HEK293T (cell line): ENCODE measurements around the gene CTDP1.

Experiments used
- CTCF ChIA-PET: fragments of 350-600 bp; formaldehyde crosslinking; extraction: SDS; loops from one replicate; lab custom pipeline; 2021; ENCODE audit warnings: antibody characterized with exemption, inconsistent platforms; lab: Yijun Ruan, JAX
- POLR2A ChIA-PET: fragments of 350-600 bp; formaldehyde crosslinking; extraction: SDS; loops from one replicate; lab custom pipeline; 2020; ENCODE audit warnings: antibody characterized with exemption, inconsistent platforms; lab: Yijun Ruan, JAX
- DNase-seq: peaks from one replicate; pipeline ENCODE4 v3.0.0; 2012; ENCODE audit warnings: mixed read lengths; ENCODE audit errors: extremely low spot score
- ARNT ChIP-seq: fragments of 450-650 bp; IDR thresholded peaks from 2 replicates; pipeline ENCODE4 v1.6.1; 2017; ENCODE audit warnings: mild to moderate bottlenecking
- BHLHE40 ChIP-seq: fragments of 450-650 bp; IDR thresholded peaks from 2 replicates; pipeline ENCODE4 v1.6.1; 2016; ENCODE audit warnings: mild to moderate bottlenecking, moderate library complexity, borderline replicate concordance
- CTBP1 ChIP-seq: fragments of 450-650 bp; IDR thresholded peaks from 2 replicates; pipeline ENCODE4 v1.6.1; 2016; ENCODE audit warnings: borderline replicate concordance
- ELF4 ChIP-seq: fragments of 450-650 bp; IDR thresholded peaks from 2 replicates; pipeline ENCODE4 v1.6.1; 2017; ENCODE audit warnings: antibody characterized with exemption
- FOXA1 ChIP-seq: fragments of 450-650 bp; IDR thresholded peaks from 2 replicates; pipeline ENCODE4 v1.6.1; 2016; ENCODE audit warnings: mild to moderate bottlenecking
- FOXK2 ChIP-seq: fragments of 450-650 bp; IDR thresholded peaks from 2 replicates; pipeline ENCODE4 v1.6.1; 2016; ENCODE audit warnings: mild to moderate bottlenecking
- FOXM1 ChIP-seq: fragments of 450-650 bp; IDR thresholded peaks from 2 replicates; pipeline ENCODE4 v1.6.1; 2017; ENCODE audit warnings: mild to moderate bottlenecking, borderline replicate concordance
- HDGF ChIP-seq: fragments of 450-650 bp; IDR thresholded peaks from 2 replicates; pipeline ENCODE4 v1.6.1; 2017; ENCODE audit warnings: antibody characterized with exemption, borderline replicate concordance
- L3MBTL2 ChIP-seq: fragments of 450-650 bp; conservative IDR thresholded peaks from 2 replicates; pipeline ENCODE4 v1.6.1; 2016; ENCODE audit warnings: mild to moderate bottlenecking
- LEF1 ChIP-seq: fragments of 450-650 bp; IDR thresholded peaks from 2 replicates; pipeline ENCODE4 v1.6.1; 2017; ENCODE audit warnings: mild to moderate bottlenecking, borderline replicate concordance
- NFRKB ChIP-seq: fragments of 450-650 bp; IDR thresholded peaks from 2 replicates; pipeline ENCODE4 v1.6.1; 2016; ENCODE audit warnings: mild to moderate bottlenecking, moderate library complexity
- PKNOX1 ChIP-seq: fragments of 450-650 bp; IDR thresholded peaks from 2 replicates; pipeline ENCODE4 v1.6.1; 2016
- SP1 ChIP-seq: fragments of 450-650 bp; IDR thresholded peaks from 2 replicates; pipeline ENCODE4 v1.6.1; 2017
- SUZ12 ChIP-seq: fragments of 450-650 bp; IDR thresholded peaks from 2 replicates; pipeline ENCODE4 v1.6.1; 2016; ENCODE audit warnings: mild to moderate bottlenecking
- TARDBP ChIP-seq: fragments of 450-650 bp; IDR thresholded peaks from 2 replicates; pipeline ENCODE4 v1.6.1; 2016
- ZNF384 ChIP-seq: fragments of 450-650 bp; IDR thresholded peaks from 2 replicates; pipeline ENCODE4 v1.6.1; 2016

CTDP1 gene

GRCh38 chr18:79774111-79774510, 94.5 kb downstream of the CTDP1 start:
- no peak for DNase-seq
- ChIA-PET POLR2A (no interaction called here), CTCF (no interaction called here)
- TF ChIP-seq FOXK2: no peak
- TF ChIP-seq ARNT: no peak
- TF ChIP-seq FOXM1: no peak
- TF ChIP-seq L3MBTL2: no peak

- CTCF ChIA-PET: no interaction called here
- TF ChIP-seq BHLHE40 (no peak), TARDBP (no peak), SUZ12 (no peak)
Observed at GRCh38 chr18:79775441-79776221, 96.0 kb downstream of the CTDP1 start.

GRCh38 chr18:79776674-79777073, 97.1 kb downstream of the CTDP1 start:
- no peak for DNase-seq
- ChIA-PET POLR2A (no interaction called here), CTCF (no interaction called here)
- TF ChIP-seq ARNT: no peak
- TF ChIP-seq FOXA1: no peak
- TF ChIP-seq FOXM1: no peak
- no peak for TF ChIP-seq L3MBTL2
- TF ChIP-seq NFRKB: no peak
- TF ChIP-seq SUZ12: no peak
- no peak for TF ChIP-seq BHLHE40
- TF ChIP-seq ELF4: no peak
- TF ChIP-seq FOXK2: no peak
- TF ChIP-seq LEF1: no peak
- TF ChIP-seq CTBP1: no peak
- no peak for TF ChIP-seq TARDBP
- TF ChIP-seq HDGF: no peak
- no peak for TF ChIP-seq ZNF384

More at GRCh38 chr18:79775441-79776221, 96.0 kb downstream of the CTDP1 start:
- no peak for DNase-seq
- POLR2A ChIA-PET: no interaction called here

- TF ChIP-seq SP1: no peak
- TF ChIP-seq NFRKB: no peak
- TF ChIP-seq HDGF: no peak
- no peak for TF ChIP-seq FOXA1
- no peak for TF ChIP-seq FOXM1
- TF ChIP-seq SUZ12: no peak
- no peak for TF ChIP-seq TARDBP
- TF ChIP-seq CTBP1: no peak
- no peak for TF ChIP-seq BHLHE40
- TF ChIP-seq ZNF384: no peak
- TF ChIP-seq ELF4: no peak
- no peak for TF ChIP-seq L3MBTL2
- no peak for TF ChIP-seq FOXK2
- TF ChIP-seq ARNT: no peak
- TF ChIP-seq PKNOX1: no peak
- TF ChIP-seq LEF1: no peak
- CTCF ChIA-PET: interaction anchor here (0.5 kb wide), 1 partner anchor 38 kb away, joined by 3 read pairs; no protein-coding TSS in a partner anchor
- POLR2A ChIA-PET: no interaction called here
Observed at GRCh38 chr18:79778291-79778791, 98.7 kb downstream of the CTDP1 start.

GRCh38 chr18:79779021-79779699, 99.6 kb downstream of the CTDP1 start:
- ChIA-PET POLR2A (no interaction called here), CTCF (no interaction called here)
- no peak for DNase-seq
- TF ChIP-seq TARDBP: no peak
- TF ChIP-seq ZNF384: no peak
- no peak for TF ChIP-seq ELF4
- no peak for TF ChIP-seq CTBP1
- TF ChIP-seq SP1: no peak
- no peak for TF ChIP-seq L3MBTL2
- TF ChIP-seq SUZ12: no peak
- no peak for TF ChIP-seq HDGF
- TF ChIP-seq FOXA1: no peak
- TF ChIP-seq BHLHE40: no peak
- TF ChIP-seq LEF1: no peak
- TF ChIP-seq NFRKB: no peak
- TF ChIP-seq FOXK2: no peak
- no peak for TF ChIP-seq FOXM1
- no peak for TF ChIP-seq PKNOX1
- no peak for TF ChIP-seq ARNT

More at GRCh38 chr18:79778291-79778791, 98.7 kb downstream of the CTDP1 start:
- DNase-seq: no peak

- no peak for DNase-seq
- POLR2A ChIA-PET: no interaction called here
- TF ChIP-seq TARDBP (no peak), ARNT (no peak), SP1 (no peak), ELF4 (no peak), ZNF384 (no peak), BHLHE40 (no peak)
- CTCF ChIA-PET: no interaction called here
Observed at GRCh38 chr18:79779700-79780190, 100.1 kb downstream of the CTDP1 start.
